DND-41 (cell line): ENCODE results near the gene KRT15.

ENCODE experiments used
- ATAC-seq: fragments of 200-7000 bp; cut with Tn5 transposase; 3 replicates; pipeline ENCODE4 v1.9.1; 2021; ENCODE audit warnings: low read depth; ENCODE audit not compliant: insufficient read depth
- DNase-seq: peaks from one replicate; pipeline ENCODE4 v3.0.0-alpha.2; 2020
- H2AFZ ChIP-seq: 2 replicates; pipeline ENCODE4 v1.6.0; 2012; ENCODE audit warnings: low read depth, low read length
- H3K27ac ChIP-seq: 2 replicates; pipeline ENCODE4 v1.5.1; 2012; ENCODE audit warnings: low read length, inconsistent platforms
- H3K27me3 ChIP-seq: fragments of 200-600 bp; sonication (generic); 2 replicates; pipeline ENCODE4 v1.6.0; 2012; ENCODE audit warnings: low read length, mild to moderate bottlenecking, inconsistent platforms; ENCODE audit not compliant: insufficient read depth, poor library complexity
- H3K36me3 ChIP-seq: 2 replicates; pipeline ENCODE4 v1.5.1; 2012; ENCODE audit warnings: low read length, inconsistent platforms; ENCODE audit not compliant: insufficient read depth
- H3K4me1 ChIP-seq: 2 replicates; pipeline ENCODE4 v1.5.1; 2012; ENCODE audit warnings: mild to moderate bottlenecking, low read length; ENCODE audit not compliant: insufficient read depth
- H3K4me2 ChIP-seq: 2 replicates; pipeline ENCODE4 v1.6.0; 2012; ENCODE audit warnings: mild to moderate bottlenecking, moderate library complexity, low read length, inconsistent platforms; ENCODE audit not compliant: insufficient read depth
- H3K4me3 ChIP-seq, 2 experiments: fragments of 200-600 bp in 1 of 2; shearing (Covaris generic) in 1 of 2; 2 replicates each; pipeline ENCODE4 v1.5.1; 2012 to 2016; ENCODE audit warnings: inconsistent platforms in 2 of 2, low read length in 2 of 2, mild to moderate bottlenecking in 2 of 2, low read depth in 1 of 2, moderate library complexity in 1 of 2
- H3K79me2 ChIP-seq: 2 replicates; pipeline ENCODE4 v1.6.0; 2012; ENCODE audit warnings: low read length, inconsistent platforms; ENCODE audit not compliant: insufficient read depth
- H3K9ac ChIP-seq: 2 replicates; pipeline ENCODE4 v1.6.0; 2012; ENCODE audit warnings: low read depth, mild to moderate bottlenecking, inconsistent platforms, low read length, moderate library complexity
- H3K9me3 ChIP-seq: 2 replicates; pipeline ENCODE4 v1.5.1; 2012; ENCODE audit warnings: low read length, moderate library complexity, mild to moderate bottlenecking, inconsistent platforms; ENCODE audit not compliant: insufficient read depth, severe bottlenecking
- H4K20me1 ChIP-seq: 2 replicates; pipeline ENCODE4 v1.6.0; 2012; ENCODE audit warnings: low read length; ENCODE audit not compliant: insufficient read depth
- EZH2 ChIP-seq: IDR thresholded peaks from 3 replicates; pipeline ENCODE4 v1.6.1; 2012; ENCODE audit warnings: borderline replicate concordance, low read depth, mild to moderate bottlenecking, moderate library complexity, low read length, inconsistent platforms; ENCODE audit not compliant: severe bottlenecking
- TF ChIP-seq, protein P1 (sequence below): IDR thresholded peaks from 2 replicates; pipeline ENCODE4 v1.5.1; 2012; ENCODE audit warnings: borderline replicate concordance, low read length, moderate library complexity, mild to moderate bottlenecking; ENCODE audit not compliant: poor library complexity, severe bottlenecking; ENCODE audit errors: extremely low read depth

Gene KRT15

DNA sequence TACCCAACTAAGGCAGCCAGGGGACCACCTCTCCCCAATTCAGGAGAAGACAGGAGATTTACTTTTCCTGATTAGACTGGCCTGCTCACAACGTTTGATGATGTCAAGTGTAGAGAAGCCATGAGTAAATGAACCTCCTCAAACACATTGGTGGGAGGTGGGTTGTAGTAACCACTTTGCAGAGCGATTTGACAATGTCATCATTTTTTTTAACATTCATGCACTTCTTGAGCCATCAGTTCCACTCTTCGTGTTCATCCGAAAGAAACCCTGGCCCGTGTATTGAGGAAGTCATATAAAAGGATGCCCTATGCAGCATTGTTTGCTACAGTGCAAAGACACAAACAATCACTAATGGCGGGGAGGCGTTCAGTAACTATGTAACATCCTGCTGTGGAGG is 14.9 kb upstream of the KRT15 start:
- Histone ChIP-seq H3K27ac (no peak overlapping the region), H3K9me3 (no peaks in the 10 kb centered on the region), H3K4me1 (no peaks in the 10 kb centered on the region), H3K27me3 (peaks cover 39% of the 10 kb centered on the region), H3K4me2 (no peak overlapping the region), H2AFZ (no peak overlapping the region), H3K4me3 (no peak overlapping the region), H3K9ac (no peak overlapping the region), H4K20me1 (no peaks in the 10 kb centered on the region; the same call in none of the 2 replicates), H3K36me3 (no peaks in the 10 kb centered on the region), H3K79me2 (no peaks in the 10 kb centered on the region)
- TF ChIP-seq, protein P1, sequence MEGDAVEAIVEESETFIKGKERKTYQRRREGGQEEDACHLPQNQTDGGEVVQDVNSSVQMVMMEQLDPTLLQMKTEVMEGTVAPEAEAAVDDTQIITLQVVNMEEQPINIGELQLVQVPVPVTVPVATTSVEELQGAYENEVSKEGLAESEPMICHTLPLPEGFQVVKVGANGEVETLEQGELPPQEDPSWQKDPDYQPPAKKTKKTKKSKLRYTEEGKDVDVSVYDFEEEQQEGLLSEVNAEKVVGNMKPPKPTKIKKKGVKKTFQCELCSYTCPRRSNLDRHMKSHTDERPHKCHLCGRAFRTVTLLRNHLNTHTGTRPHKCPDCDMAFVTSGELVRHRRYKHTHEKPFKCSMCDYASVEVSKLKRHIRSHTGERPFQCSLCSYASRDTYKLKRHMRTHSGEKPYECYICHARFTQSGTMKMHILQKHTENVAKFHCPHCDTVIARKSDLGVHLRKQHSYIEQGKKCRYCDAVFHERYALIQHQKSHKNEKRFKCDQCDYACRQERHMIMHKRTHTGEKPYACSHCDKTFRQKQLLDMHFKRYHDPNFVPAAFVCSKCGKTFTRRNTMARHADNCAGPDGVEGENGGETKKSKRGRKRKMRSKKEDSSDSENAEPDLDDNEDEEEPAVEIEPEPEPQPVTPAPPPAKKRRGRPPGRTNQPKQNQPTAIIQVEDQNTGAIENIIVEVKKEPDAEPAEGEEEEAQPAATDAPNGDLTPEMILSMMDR: no peak
- no peak for TF ChIP-seq EZH2
- no peak for ATAC-seq
- DNase-seq: no peak

DNA sequence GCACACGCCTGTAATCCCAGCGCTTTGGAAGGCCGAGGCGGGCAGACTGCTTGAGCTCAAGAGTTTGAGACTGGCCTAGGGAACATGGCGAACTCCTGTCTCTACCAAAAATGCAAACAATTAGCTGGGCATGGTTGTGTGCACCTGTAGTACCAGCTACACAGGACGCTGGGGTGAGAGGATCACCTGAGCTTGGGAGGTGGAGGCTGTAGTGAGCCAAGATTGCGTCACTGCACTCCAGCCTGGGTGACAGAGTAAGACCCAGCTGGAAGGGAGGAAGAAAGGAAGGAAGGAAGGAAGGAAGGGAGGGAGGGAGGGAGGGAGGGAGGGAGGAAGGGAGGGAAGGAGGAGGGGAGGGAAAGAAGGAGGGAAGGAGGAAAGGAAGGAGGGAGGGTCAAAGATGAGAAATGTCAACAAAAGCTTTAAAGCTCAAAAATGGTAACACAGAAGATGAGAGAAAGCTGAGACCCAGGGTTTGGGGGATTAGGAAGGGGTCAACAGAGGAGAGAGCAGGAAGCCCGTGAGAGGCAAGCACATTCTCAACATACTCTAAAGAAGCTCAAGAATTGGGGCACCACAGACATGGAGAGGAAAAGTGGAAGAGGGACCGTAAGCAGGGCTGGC is 14.4 kb upstream of the KRT15 start:
- TF ChIP-seq, protein P1: no peak
- TF ChIP-seq EZH2: no peak
- Histone ChIP-seq H3K4me2 (no peak overlapping the region), H3K36me3 (no peaks in the 10 kb centered on the region), H3K27me3 (peaks cover 39% of the 10 kb centered on the region), H2AFZ (no peak overlapping the region), H3K27ac (no peak overlapping the region), H3K4me3 (no peak overlapping the region), H3K9ac (no peak overlapping the region), H3K4me1 (no peaks in the 10 kb centered on the region), H3K9me3 (no peaks in the 10 kb centered on the region), H4K20me1 (no peaks in the 10 kb centered on the region; the same call in none of the 2 replicates), H3K79me2 (no peaks in the 10 kb centered on the region)
- ATAC-seq (no peak), DNase-seq (no peak)

DNA sequence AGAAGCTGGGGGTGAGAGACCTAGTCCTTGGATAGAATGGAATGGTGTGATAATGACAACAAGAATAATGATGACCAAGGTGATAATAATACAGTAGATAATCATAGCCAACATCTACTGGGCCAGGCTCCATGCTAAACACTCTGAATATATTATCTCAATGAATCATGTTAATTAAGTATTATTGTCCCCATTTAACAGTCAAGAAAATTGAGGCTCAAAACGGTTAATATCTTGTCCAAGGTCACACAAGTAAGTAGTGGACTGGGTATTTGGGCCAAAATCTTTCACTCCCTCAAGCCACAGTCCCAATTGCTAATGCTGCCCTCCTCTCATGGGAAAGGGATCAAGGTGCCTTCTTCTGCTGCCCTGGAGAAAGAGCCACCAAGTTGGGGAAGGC is 13.3 kb upstream of the KRT15 start:
- DNase-seq (no peak), ATAC-seq (no peak)
- Histone ChIP-seq H3K36me3 (no peaks in the 10 kb centered on the region), H3K27ac (no peak overlapping the region), H4K20me1 (no peaks in the 10 kb centered on the region; the same call in none of the 2 replicates), H3K9ac (no peak overlapping the region), H3K79me2 (no peaks in the 10 kb centered on the region), H3K27me3 (peaks cover 39% of the 10 kb centered on the region), H2AFZ (no peak overlapping the region), H3K9me3 (no peaks in the 10 kb centered on the region), H3K4me1 (no peaks in the 10 kb centered on the region), H3K4me2 (no peak overlapping the region), H3K4me3 (no peak overlapping the region)
- TF ChIP-seq EZH2: no peak
- TF ChIP-seq, protein P1: no peak
